Glutamatergic neuron (in vitro differentiated cells): ENCODE measurements around the gene RAD54L. TPM values are rescaled to one million over a fixed set of nuclear protein-coding genes. Genes with fewer than 3 reads are reported as not detected.
A peak's percentile ranks its signal among the peaks of the same experiment; 100 is the strongest.

Source experiments
- DNase-seq: peaks from one replicate; pipeline ENCODE4 v3.0.0; 2022
- H3K27ac Mint-ChIP-seq: one replicate; pipeline ENCODE4 v1.8.0; 2020; ENCODE audit warnings: mild to moderate bottlenecking, mixed read lengths, inconsistent platforms; ENCODE audit not compliant: unreplicated experiment
- H3K27me3 Mint-ChIP-seq: one replicate; pipeline ENCODE4 v1.8.0; 2020; ENCODE audit warnings: mild to moderate bottlenecking, moderate library complexity, mixed read lengths, inconsistent platforms; ENCODE audit not compliant: unreplicated experiment
- H3K36me3 Mint-ChIP-seq: one replicate; pipeline ENCODE4 v1.8.0; 2020; ENCODE audit warnings: mild to moderate bottlenecking, mixed read lengths, inconsistent platforms; ENCODE audit not compliant: unreplicated experiment
- H3K4me1 Mint-ChIP-seq: one replicate; pipeline ENCODE4 v1.8.0; 2020; ENCODE audit warnings: mild to moderate bottlenecking, low read depth, mixed read lengths, inconsistent platforms; ENCODE audit not compliant: unreplicated experiment
- H3K4me3 Mint-ChIP-seq: one replicate; pipeline ENCODE4 v1.8.0; 2020; ENCODE audit warnings: mild to moderate bottlenecking, mixed read lengths, inconsistent platforms; ENCODE audit not compliant: unreplicated experiment
- H3K9me3 Mint-ChIP-seq: one replicate; pipeline ENCODE4 v1.8.0; 2020; ENCODE audit warnings: mild to moderate bottlenecking, moderate library complexity, mixed read lengths, inconsistent platforms; ENCODE audit not compliant: unreplicated experiment
- long read RNA-seq: library from polyadenylated mRNA; unstranded; transcript quantifications from one replicate; pipeline ENCODE4 v2.0.0, GENCODE V29; 2020; ENCODE audit not compliant: unreplicated experiment
- total RNA-seq: library from RNA; stranded (reverse); fragmentation: NEBNext Ultra II Directional; extraction: Animal tissue kit (Norgen Biotek cat#: 25700); gene quantifications from one replicate; pipeline ENCODE4 v1.2.1, GENCODE V29; 2021; ENCODE audit not compliant: unreplicated experiment
- TF ChIP-seq, protein P1 (sequence below): fragments of 200-600 bp; sonication (generic); IDR thresholded peaks from one replicate; pipeline ENCODE4 v1.5.0; 2021; ENCODE audit not compliant: partially characterized antibody, unreplicated experiment

Gene RAD54L
- 4.6 TPM for total RNA-seq
- long read RNA-seq, result 0 reads

DNA sequence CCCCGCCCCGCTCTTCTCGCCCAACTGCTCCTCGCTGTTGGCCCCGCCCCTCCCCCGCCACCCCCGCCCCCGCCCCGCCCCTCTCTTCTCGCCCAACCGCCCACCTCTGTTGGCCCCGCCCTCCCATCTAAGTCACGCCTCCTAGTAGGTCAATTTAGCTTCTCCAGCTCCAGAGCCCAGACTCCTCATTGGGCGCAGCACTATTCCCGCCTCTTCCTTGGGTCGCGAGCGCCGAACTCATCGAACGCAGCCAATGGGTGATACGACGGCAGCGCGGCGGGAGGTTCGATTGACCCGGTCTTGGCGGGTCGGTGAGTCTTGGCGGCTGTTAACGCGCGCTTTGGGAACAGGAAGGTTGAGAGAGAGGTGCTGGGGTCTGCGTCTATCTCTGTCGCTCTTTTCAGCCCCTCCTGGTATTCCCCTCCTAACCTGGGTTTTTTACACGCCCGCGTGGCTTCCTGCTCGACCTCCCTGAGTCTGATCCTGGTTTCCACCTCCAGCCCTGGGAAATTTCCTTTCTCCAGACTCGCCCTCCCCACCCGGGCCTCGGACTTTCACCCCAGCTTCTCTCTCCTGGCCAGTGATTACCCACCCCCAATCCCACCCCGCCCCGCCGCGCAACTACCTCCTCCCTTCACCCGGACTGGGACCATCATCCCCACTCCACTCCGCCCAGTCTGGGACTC lies at the start of gene RAD54L:
Gene RAD54L (plus strand): TSS at position 328 of the 686 bp plus-strand sequence. CDS start 643 bp downstream, outside the sequence.
- H3K4me1 Mint-ChIP-seq, result no peaks in the 10 kb centered on the region
- TF ChIP-seq, protein P1, sequence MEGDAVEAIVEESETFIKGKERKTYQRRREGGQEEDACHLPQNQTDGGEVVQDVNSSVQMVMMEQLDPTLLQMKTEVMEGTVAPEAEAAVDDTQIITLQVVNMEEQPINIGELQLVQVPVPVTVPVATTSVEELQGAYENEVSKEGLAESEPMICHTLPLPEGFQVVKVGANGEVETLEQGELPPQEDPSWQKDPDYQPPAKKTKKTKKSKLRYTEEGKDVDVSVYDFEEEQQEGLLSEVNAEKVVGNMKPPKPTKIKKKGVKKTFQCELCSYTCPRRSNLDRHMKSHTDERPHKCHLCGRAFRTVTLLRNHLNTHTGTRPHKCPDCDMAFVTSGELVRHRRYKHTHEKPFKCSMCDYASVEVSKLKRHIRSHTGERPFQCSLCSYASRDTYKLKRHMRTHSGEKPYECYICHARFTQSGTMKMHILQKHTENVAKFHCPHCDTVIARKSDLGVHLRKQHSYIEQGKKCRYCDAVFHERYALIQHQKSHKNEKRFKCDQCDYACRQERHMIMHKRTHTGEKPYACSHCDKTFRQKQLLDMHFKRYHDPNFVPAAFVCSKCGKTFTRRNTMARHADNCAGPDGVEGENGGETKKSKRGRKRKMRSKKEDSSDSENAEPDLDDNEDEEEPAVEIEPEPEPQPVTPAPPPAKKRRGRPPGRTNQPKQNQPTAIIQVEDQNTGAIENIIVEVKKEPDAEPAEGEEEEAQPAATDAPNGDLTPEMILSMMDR, result no peak
- H3K4me3 Mint-ChIP-seq, result peak within 1 kb of the TSS; percentile 98
- peaks cover 2% of the 10 kb centered on the region for H3K9me3 Mint-ChIP-seq
- DNase-seq, result peak; percentile 97
- no peaks in the 10 kb centered on the region for H3K27me3 Mint-ChIP-seq
- H3K27ac Mint-ChIP-seq, result peak within 1 kb of the TSS; percentile 84
- no peaks in the 10 kb centered on the region for H3K36me3 Mint-ChIP-seq

DNA sequence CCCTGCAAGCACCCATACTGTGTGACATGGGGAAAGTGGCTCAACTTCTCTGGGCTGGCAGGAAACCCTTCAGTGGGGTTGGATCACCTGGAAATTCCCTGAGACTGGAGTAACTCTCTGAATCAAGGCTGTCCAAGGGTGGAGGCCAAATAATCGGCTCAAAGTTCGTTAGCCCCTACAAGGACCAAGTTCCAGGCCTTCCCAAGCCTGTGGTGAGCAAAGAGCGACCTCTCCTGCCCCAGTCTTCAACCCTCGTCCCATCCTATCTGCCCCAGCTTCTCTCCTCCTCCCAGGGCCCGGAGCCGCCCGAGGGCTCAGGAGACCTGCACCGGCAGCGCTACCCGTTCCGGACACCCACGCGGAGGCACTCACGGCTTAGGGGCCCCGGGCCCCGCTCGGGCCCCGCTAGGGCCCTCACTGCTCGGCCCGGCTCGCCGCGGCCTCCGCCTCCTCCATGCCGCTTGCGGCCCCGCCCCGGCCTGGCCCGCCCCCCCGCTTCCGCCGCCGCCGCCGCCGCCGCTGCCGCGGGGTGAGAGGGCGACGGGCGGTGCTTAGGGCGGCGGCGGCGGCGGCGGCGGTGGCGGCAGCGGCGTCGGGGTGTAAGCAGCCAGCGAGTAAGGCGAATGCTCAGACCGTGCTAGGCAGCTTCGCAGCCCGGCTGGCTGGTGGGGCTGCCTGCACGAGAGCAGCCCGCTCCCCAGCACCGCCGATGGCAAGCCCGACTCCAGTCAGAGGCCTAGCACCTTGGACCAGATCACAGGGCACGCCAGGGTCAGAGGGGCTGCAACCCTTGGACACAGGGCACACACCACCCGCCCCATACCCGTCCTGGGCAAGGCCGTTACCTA lies 49.4 kb upstream of the RAD54L start, which contains the start of gene POMGNT1:
Gene POMGNT1 (minus strand): TSS at position 471 of the 848 bp plus-strand sequence. CDS start 613 bp downstream, outside the sequence.
- Mint-ChIP-seq H3K4me1 (no peaks in the 10 kb centered on the region), H3K27me3 (peaks cover 6% of the 10 kb centered on the region), H3K27ac (peak within 1 kb of the TSS; percentile 72)

GRCh38 chr1:46199233-46199749 lies 48.3 kb upstream of the RAD54L start:
- Mint-ChIP-seq H3K27ac (no peak overlapping the region), H3K9me3 (no peaks in the 10 kb centered on the region), H3K4me1 (no peaks in the 10 kb centered on the region), H3K4me3 (peak overlapping the region; percentile 74), H3K36me3 (peaks cover 6% of the 10 kb centered on the region), H3K27me3 (peaks cover 6% of the 10 kb centered on the region)
- no peak for DNase-seq
- TF ChIP-seq, protein P1, result no peak

More for the DNA sequence above, 49.4 kb upstream of the RAD54L start, which contains the start of gene POMGNT1:
- H3K4me3 Mint-ChIP-seq, result peak within 1 kb of the TSS; percentile 85
- H3K9me3 Mint-ChIP-seq, result no peaks in the 10 kb centered on the region
- DNase-seq, result peak; percentile 80
- peaks cover 6% of the 10 kb centered on the region for H3K36me3 Mint-ChIP-seq
- TF ChIP-seq, protein P1, result no peak

DNA sequence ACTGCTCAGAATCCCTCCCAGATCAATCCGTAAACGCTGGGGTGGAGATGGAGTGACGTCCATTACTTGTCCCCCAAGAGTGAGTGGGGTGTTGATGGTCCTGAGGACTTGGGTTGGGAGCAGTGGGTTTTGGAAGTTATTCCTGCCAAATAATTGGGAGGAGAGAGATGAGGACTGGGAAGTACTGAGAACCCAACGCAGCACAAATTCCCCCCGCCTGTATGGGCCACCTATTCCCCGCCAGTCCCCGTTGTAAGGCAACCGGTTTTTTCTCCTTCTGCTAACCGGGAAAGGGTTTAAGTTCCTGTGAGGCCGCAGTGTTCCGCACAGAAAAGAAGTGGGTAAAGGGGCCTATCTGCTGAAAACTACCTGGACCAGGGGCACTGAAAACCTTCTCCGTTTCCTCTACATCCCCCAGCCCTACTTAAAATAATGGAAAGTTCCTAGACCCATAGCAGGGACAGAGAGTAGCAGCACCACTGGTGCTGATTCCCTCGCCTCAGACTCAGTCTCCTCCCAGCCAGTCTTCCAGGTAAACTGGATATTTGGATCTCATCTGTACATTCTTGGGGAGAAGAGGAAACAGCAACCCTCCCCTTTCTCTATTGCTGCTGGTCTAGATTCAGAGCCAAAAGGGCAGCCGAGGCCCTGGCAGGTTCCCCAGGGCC lies 43.7 kb upstream of the RAD54L start:
- TF ChIP-seq, protein P1, result no peak
- DNase-seq, result no peak
- Mint-ChIP-seq H3K27ac (no peak overlapping the region), H3K27me3 (peaks cover 5% of the 10 kb centered on the region), H3K4me1 (peaks cover 2% of the 10 kb centered on the region), H3K4me3 (peak overlapping the region; percentile 66), H3K36me3 (peaks cover 6% of the 10 kb centered on the region), H3K9me3 (no peaks in the 10 kb centered on the region)
